ENCODE results near the gene REXO1.

DNA sequence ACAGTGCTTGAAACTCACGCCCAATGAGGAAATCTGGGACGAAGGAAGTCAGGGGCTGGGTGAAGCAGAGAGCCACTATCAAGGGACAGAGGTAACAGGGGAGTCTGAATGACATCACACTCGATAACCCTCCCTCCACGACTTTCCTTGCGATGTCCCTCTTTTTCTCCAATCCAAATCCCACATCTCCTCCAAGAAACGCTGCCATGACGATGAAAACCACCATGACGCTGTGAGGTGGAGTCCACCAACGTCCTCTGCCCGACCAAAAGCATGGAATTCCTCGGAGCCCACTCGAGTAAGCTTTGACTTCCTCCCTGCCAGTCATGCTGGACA is 967 bp downstream of the REXO1 start:
- TF ChIP-seq, protein P1, sequence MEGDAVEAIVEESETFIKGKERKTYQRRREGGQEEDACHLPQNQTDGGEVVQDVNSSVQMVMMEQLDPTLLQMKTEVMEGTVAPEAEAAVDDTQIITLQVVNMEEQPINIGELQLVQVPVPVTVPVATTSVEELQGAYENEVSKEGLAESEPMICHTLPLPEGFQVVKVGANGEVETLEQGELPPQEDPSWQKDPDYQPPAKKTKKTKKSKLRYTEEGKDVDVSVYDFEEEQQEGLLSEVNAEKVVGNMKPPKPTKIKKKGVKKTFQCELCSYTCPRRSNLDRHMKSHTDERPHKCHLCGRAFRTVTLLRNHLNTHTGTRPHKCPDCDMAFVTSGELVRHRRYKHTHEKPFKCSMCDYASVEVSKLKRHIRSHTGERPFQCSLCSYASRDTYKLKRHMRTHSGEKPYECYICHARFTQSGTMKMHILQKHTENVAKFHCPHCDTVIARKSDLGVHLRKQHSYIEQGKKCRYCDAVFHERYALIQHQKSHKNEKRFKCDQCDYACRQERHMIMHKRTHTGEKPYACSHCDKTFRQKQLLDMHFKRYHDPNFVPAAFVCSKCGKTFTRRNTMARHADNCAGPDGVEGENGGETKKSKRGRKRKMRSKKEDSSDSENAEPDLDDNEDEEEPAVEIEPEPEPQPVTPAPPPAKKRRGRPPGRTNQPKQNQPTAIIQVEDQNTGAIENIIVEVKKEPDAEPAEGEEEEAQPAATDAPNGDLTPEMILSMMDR (IDR thresholded peaks at IDR 0.05) = no peak
- TF ChIP-seq POLR2A (IDR thresholded peaks at IDR 0.05) = no peak
- no peak for TF ChIP-seq POLR2AphosphoS5 (IDR thresholded peaks at IDR 0.05)
- TF ChIP-seq EP300 (IDR thresholded peaks at IDR 0.05) = no peak
